PFSK-1 (cell line): ENCODE data around the gene PLCXD3.

ENCODE experiments used
- FOXP2 ChIP-seq: optimal IDR thresholded peaks from 2 replicates; pipeline ENCODE3; 2011; ENCODE audit warnings: borderline replicate concordance, control low read depth, inconsistent platforms; ENCODE audit not compliant: insufficient read depth; ENCODE audit errors: extremely low read length, extremely low read depth
- POLR2AphosphoS5 ChIP-seq: IDR thresholded peaks from 2 replicates; pipeline ENCODE4 v1.6.1; 2012; ENCODE audit warnings: low read depth, mild to moderate bottlenecking, control low read depth, low read length, moderate library complexity
- SIN3A ChIP-seq: IDR thresholded peaks from 2 replicates; pipeline ENCODE4 v1.6.1; 2012; ENCODE audit warnings: mild to moderate bottlenecking, low read length, moderate library complexity, borderline replicate concordance; ENCODE audit not compliant: insufficient read depth
- TAF1 ChIP-seq: IDR thresholded peaks from 2 replicates; pipeline ENCODE4 v1.6.1; 2012; ENCODE audit warnings: low read length, control low read depth, borderline replicate concordance; ENCODE audit not compliant: insufficient read depth
- TF ChIP-seq, protein P1 (sequence below), 2 experiments: IDR thresholded peaks; 2 replicates each; pipeline versions ENCODE4 v1.6.1 to v1.8.0; 2011 to 2012; ENCODE audit warnings: low read depth in 2 of 2, low read length in 2 of 2, control low read depth in 1 of 2, inconsistent platforms in 1 of 2, mild to moderate bottlenecking in 1 of 2, moderate library complexity in 1 of 2; ENCODE audit not compliant: insufficient read depth in 1 of 2

Gene PLCXD3

DNA sequence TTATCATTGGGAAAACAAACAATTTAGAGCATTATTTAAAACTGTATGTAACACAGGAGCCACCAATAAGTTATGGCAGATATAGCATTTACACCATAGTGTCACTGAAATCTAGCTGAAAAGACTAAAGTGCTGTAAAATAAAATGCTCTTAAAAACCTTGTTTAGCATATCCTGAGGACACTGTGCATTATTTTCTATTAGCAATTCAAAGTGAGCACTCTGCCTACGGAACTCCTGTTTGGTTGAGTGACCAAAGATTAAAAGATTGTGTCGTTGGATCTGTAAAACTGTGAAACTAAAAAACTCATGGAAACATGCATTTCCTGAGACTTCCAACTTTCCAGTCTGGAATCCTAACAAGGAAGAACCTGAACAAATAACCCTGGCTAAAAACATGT is 201.1 kb downstream of the PLCXD3 start:
- no peak for TF ChIP-seq TAF1
- TF ChIP-seq SIN3A: no peak
- no peak for TF ChIP-seq FOXP2
- TF ChIP-seq, protein P1, sequence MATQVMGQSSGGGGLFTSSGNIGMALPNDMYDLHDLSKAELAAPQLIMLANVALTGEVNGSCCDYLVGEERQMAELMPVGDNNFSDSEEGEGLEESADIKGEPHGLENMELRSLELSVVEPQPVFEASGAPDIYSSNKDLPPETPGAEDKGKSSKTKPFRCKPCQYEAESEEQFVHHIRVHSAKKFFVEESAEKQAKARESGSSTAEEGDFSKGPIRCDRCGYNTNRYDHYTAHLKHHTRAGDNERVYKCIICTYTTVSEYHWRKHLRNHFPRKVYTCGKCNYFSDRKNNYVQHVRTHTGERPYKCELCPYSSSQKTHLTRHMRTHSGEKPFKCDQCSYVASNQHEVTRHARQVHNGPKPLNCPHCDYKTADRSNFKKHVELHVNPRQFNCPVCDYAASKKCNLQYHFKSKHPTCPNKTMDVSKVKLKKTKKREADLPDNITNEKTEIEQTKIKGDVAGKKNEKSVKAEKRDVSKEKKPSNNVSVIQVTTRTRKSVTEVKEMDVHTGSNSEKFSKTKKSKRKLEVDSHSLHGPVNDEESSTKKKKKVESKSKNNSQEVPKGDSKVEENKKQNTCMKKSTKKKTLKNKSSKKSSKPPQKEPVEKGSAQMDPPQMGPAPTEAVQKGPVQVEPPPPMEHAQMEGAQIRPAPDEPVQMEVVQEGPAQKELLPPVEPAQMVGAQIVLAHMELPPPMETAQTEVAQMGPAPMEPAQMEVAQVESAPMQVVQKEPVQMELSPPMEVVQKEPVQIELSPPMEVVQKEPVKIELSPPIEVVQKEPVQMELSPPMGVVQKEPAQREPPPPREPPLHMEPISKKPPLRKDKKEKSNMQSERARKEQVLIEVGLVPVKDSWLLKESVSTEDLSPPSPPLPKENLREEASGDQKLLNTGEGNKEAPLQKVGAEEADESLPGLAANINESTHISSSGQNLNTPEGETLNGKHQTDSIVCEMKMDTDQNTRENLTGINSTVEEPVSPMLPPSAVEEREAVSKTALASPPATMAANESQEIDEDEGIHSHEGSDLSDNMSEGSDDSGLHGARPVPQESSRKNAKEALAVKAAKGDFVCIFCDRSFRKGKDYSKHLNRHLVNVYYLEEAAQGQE (IDR thresholded peaks at IDR 0.05; ENCODE audit: insufficient read depth in 1 of 2, low read depth in 2 of 2, low read length in 2 of 2): no peak
- TF ChIP-seq POLR2AphosphoS5: no peak

DNA sequence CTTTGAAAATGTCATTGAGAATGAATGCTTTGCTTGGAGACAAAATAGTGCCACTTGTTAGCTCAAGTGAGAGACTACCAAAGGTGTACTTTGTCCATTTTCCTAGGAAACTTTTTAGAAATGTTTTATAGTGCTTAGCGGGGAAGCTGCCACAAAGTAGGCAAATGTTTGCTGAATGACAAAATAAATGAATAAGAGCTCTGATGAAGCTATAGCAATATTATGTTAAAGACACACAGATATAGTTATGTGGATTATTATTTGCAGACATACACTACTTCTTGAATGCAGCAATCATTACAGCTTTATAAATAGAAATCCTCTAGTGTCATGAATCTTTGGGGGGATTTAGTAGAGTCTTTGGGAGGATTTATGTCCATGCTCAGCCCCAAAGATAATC is 204.4 kb downstream of the PLCXD3 start:
- TF ChIP-seq POLR2AphosphoS5: no peak
- TF ChIP-seq TAF1: no peak
- no peak for TF ChIP-seq SIN3A
- no peak for TF ChIP-seq FOXP2
- TF ChIP-seq, protein P1 (IDR thresholded peaks at IDR 0.05; ENCODE audit: insufficient read depth in 1 of 2, low read depth in 2 of 2, low read length in 2 of 2): no peak

GRCh38 chr5:41305056-41305455 is 205.3 kb downstream of the PLCXD3 start:
- TF ChIP-seq SIN3A (no peak), POLR2AphosphoS5 (no peak), FOXP2 (no peak), TAF1 (no peak)
- TF ChIP-seq, protein P1 (IDR thresholded peaks at IDR 0.05; ENCODE audit: insufficient read depth in 1 of 2, low read depth in 2 of 2, low read length in 2 of 2): no peak

DNA sequence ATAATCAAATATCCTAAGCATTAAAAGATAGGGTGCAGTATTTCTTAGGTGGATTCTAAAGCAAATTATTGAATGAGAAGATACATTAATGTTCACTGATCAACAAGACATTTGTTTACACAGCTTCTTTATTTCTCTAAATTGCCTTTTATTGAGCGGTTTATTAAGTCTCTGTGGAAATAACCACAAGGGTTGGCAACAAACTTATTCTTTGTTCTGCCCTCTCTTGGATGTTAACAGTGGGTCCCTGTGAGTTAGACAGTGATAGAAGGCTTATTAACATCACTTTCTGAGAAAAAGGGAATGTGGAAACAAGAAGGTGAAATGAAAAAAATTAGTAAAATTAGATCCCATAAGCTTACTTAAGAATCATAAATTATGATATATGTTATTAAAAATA is 214.3 kb downstream of the PLCXD3 start:
- TF ChIP-seq SIN3A (no peak), TAF1 (no peak), POLR2AphosphoS5 (no peak), FOXP2 (no peak)
- TF ChIP-seq, protein P1 (IDR thresholded peaks at IDR 0.05; ENCODE audit: insufficient read depth in 1 of 2, low read depth in 2 of 2, low read length in 2 of 2): no peak

- TF ChIP-seq POLR2AphosphoS5: no peak
- no peak for TF ChIP-seq TAF1
- no peak for TF ChIP-seq FOXP2
- TF ChIP-seq SIN3A: no peak
- TF ChIP-seq, protein P1 (IDR thresholded peaks at IDR 0.05; ENCODE audit: insufficient read depth in 1 of 2, low read depth in 2 of 2, low read length in 2 of 2): no peak
Observed at GRCh38 chr5:41291323-41291722, 219.1 kb downstream of the PLCXD3 start.
